H1 (cell line): Measurements from ENCODE around the gene SCYL2. TPM values are rescaled to one million over a fixed set of nuclear protein-coding genes. Genes with fewer than 3 reads are reported as not detected.

Source experiments
- CTCF ChIA-PET: fragments of 300-600 bp; sonication (Branson Sonifier 250); formaldehyde crosslinking; loops from one replicate; lab custom pipeline; 2021; ENCODE audit not compliant: partially characterized antibody; lab: Charles Lee
- POLR2A ChIA-PET: fragments of 300-600 bp; sonication (Branson Sonifier 250); formaldehyde crosslinking; loops from one replicate; lab custom pipeline; 2021; ENCODE audit warnings: inconsistent platforms; ENCODE audit not compliant: partially characterized antibody; lab: Charles Lee
- DNase-seq, 2 experiments: peaks; one replicate each; pipeline versions ENCODE4 v3.0.0 to v3.0.0-alpha.2; 2010 to 2022; ENCODE audit warnings: low spot score in 2 of 2, low read depth in 1 of 2, mixed read lengths in 1 of 2
- FAIRE-seq: peaks from 2 replicates; lab custom pipeline; 2011; peaks lifted over from hg19 to GRCh38; lab: Jason Lieb, UNC
- H2AFZ ChIP-seq: 2 replicates; pipeline ENCODE4 v1.8.1; 2012; ENCODE audit warnings: low read length, inconsistent platforms
- H2AK5ac ChIP-seq: 2 replicates; pipeline ENCODE4 v1.6.1; 2013; ENCODE audit warnings: low read depth, low read length
- H2BK120ac ChIP-seq: replicated peaks from 2 replicates; pipeline ENCODE3; 2013; ENCODE audit warnings: low read depth, low read length, inconsistent platforms
- H2BK12ac ChIP-seq: 2 replicates; pipeline ENCODE4 v1.6.1; 2013; ENCODE audit warnings: low read depth, low read length
- H2BK15ac ChIP-seq: 2 replicates; pipeline ENCODE4 v1.6.1; 2013; ENCODE audit warnings: low read length
- H2BK20ac ChIP-seq: 2 replicates; pipeline ENCODE4 v1.6.1; 2013; ENCODE audit warnings: low read length
- H2BK5ac ChIP-seq: 2 replicates; pipeline ENCODE4 v1.6.1; 2013; ENCODE audit warnings: low read depth, low read length
- H3K14ac ChIP-seq: 2 replicates; pipeline ENCODE4 v1.6.1; 2013; ENCODE audit warnings: inconsistent platforms; ENCODE audit not compliant: insufficient read length
- H3K18ac ChIP-seq: 2 replicates; pipeline ENCODE4 v1.6.1; 2013; ENCODE audit warnings: low read length; ENCODE audit errors: extremely low read depth
- H3K23ac ChIP-seq: 2 replicates; pipeline ENCODE4 v1.6.1; 2013; ENCODE audit warnings: inconsistent platforms; ENCODE audit not compliant: insufficient read length
- H3K23me2 ChIP-seq: 2 replicates; pipeline ENCODE4 v1.6.1; 2013; ENCODE audit warnings: low read depth, low read length
- H3K27ac ChIP-seq: 2 replicates; pipeline ENCODE4 v1.6.1; 2011; ENCODE audit warnings: low read depth, low read length, inconsistent platforms
- H3K27me3 ChIP-seq, 4 experiments: replicated peaks in 1 of 4; 1 replicate in 1 of 4; 2 replicates in 3 of 4; pipeline versions ENCODE4 v1.6.1 to v1.8.1; 2011 to 2013; ENCODE audit warnings: low read length in 3 of 4, mild to moderate bottlenecking in 3 of 4, inconsistent platforms in 2 of 4, mixed read lengths in 2 of 4, moderate library complexity in 1 of 4; ENCODE audit not compliant: control insufficient read depth in 3 of 4, insufficient read depth in 3 of 4; ENCODE audit errors: extremely low read depth in 1 of 4
- H3K36me3 ChIP-seq, 4 experiments: 2 replicates each; pipeline versions ENCODE4 v1.6.1 to v1.8.1; 2011 to 2013; ENCODE audit warnings: mild to moderate bottlenecking in 4 of 4, low read length in 3 of 4, moderate library complexity in 2 of 4, control low read depth in 1 of 4, inconsistent platforms in 1 of 4; ENCODE audit not compliant: insufficient read depth in 4 of 4, control insufficient read depth in 2 of 4
- H3K4ac ChIP-seq: replicated peaks from 2 replicates; pipeline ENCODE3; 2013; ENCODE audit warnings: low read length, low read depth, mixed read lengths, inconsistent platforms; ENCODE audit not compliant: insufficient read length
- H3K4me1 ChIP-seq, 4 experiments: replicated peaks in 1 of 4; 1 replicate in 1 of 4; 2 replicates in 3 of 4; pipeline versions ENCODE4 v1.6.1 to v1.8.1; 2011 to 2013; ENCODE audit warnings: low read length in 3 of 4, inconsistent platforms in 2 of 4, mixed read lengths in 1 of 4; ENCODE audit not compliant: insufficient read depth in 4 of 4, control insufficient read depth in 3 of 4
- H3K4me2 ChIP-seq, 2 experiments: 2 replicates each; pipeline versions ENCODE4 v1.6.1 to v1.8.1; 2011 to 2013; ENCODE audit warnings: low read depth in 2 of 2, low read length in 2 of 2, control low read depth in 1 of 2, inconsistent platforms in 1 of 2, mild to moderate bottlenecking in 1 of 2; ENCODE audit not compliant: insufficient read depth in 1 of 2
- H3K4me3 ChIP-seq, 4 experiments: fragments of 200-600, 300-600 bp in 1 of 4; sonication (generic), shearing (Covaris generic), sonication (Bioruptor Twin) in 1 of 4; 2 replicates each; pipeline versions ENCODE4 v1.5.1 to v1.8.1; 2011 to 2016; ENCODE audit warnings: low read length in 4 of 4, low read depth in 3 of 4, control low read depth in 2 of 4, inconsistent platforms in 2 of 4, mild to moderate bottlenecking in 2 of 4, mixed read lengths in 1 of 4, moderate library complexity in 1 of 4; ENCODE audit not compliant: insufficient read depth in 2 of 4; ENCODE audit errors: extremely low read depth in 1 of 4
- H3K56ac ChIP-seq: replicated peaks from 2 replicates; pipeline ENCODE3; 2013; ENCODE audit warnings: low read depth, mild to moderate bottlenecking, mixed read lengths, low read length, inconsistent platforms; ENCODE audit not compliant: insufficient read length
- H3K79me1 ChIP-seq: 2 replicates; pipeline ENCODE4 v1.6.1; 2013; ENCODE audit warnings: low read depth, low read length, control low read depth
- H3K79me2 ChIP-seq, 2 experiments: 2 replicates each; pipeline versions ENCODE4 v1.6.1 to v1.8.1; 2012 to 2013; ENCODE audit warnings: low read length in 2 of 2, mild to moderate bottlenecking in 2 of 2, inconsistent platforms in 1 of 2; ENCODE audit not compliant: insufficient read depth in 2 of 2, control insufficient read depth in 1 of 2
- H3K9ac ChIP-seq, 4 experiments: replicated peaks in 1 of 4; 1 replicate in 1 of 4; 2 replicates in 3 of 4; pipeline versions ENCODE4 v1.6.1 to v1.8.1; 2011 to 2013; ENCODE audit warnings: low read depth in 3 of 4, low read length in 3 of 4, control low read depth in 2 of 4, mild to moderate bottlenecking in 2 of 4, moderate library complexity in 2 of 4, inconsistent platforms in 1 of 4; ENCODE audit errors: extremely low read depth in 1 of 4
- H3K9me3 ChIP-seq, 2 experiments: 2 replicates each; pipeline versions ENCODE4 v1.6.1 to v1.8.1; 2012 to 2013; ENCODE audit warnings: mild to moderate bottlenecking in 2 of 2, moderate library complexity in 2 of 2, control low read depth in 1 of 2, inconsistent platforms in 1 of 2, low read depth in 1 of 2, low read length in 1 of 2, mixed read lengths in 1 of 2; ENCODE audit not compliant: insufficient read depth in 2 of 2
- H4K20me1 ChIP-seq, 2 experiments: replicated peaks in 1 of 2; 2 replicates each; pipeline versions ENCODE3 to v1.8.1; 2011 to 2013; ENCODE audit warnings: inconsistent platforms in 2 of 2, low read length in 2 of 2, mild to moderate bottlenecking in 1 of 2; ENCODE audit not compliant: insufficient read depth in 2 of 2, control insufficient read depth in 1 of 2
- H4K5ac ChIP-seq: 2 replicates; pipeline ENCODE4 v1.6.1; 2013; ENCODE audit warnings: low read length, low read depth, mixed read lengths, inconsistent platforms; ENCODE audit not compliant: insufficient read length
- H4K8ac ChIP-seq: 2 replicates; pipeline ENCODE4 v1.8.0; 2013; ENCODE audit warnings: mild to moderate bottlenecking, moderate library complexity, low read length, inconsistent platforms; ENCODE audit not compliant: insufficient read depth; ENCODE audit errors: extremely low read depth
- H4K91ac ChIP-seq: replicated peaks from 2 replicates; pipeline ENCODE3; 2013; ENCODE audit warnings: low read length, mixed read lengths, inconsistent platforms; ENCODE audit not compliant: insufficient read length
- JUND ChIP-seq: IDR thresholded peaks from 2 replicates; pipeline ENCODE4 v1.6.1; 2011; ENCODE audit warnings: mild to moderate bottlenecking, improper control_type of control experiment, low read length
- KDM1A ChIP-seq: fragments of 200-600, 300-600 bp; sonication (generic); IDR thresholded peaks from 2 replicates; pipeline ENCODE4 v1.7.1; 2016; ENCODE audit warnings: mild to moderate bottlenecking, low read length, borderline replicate concordance
- RBBP5 ChIP-seq: IDR thresholded peaks from 2 replicates; pipeline ENCODE4 v1.7.1; 2012; ENCODE audit warnings: low read depth, mild to moderate bottlenecking, inconsistent platforms, low read length, moderate library complexity, borderline replicate concordance
- polyA plus RNA-seq, 7 experiments: library from polyadenylated mRNA; depleted of rRNA in 3 of 7; stranded (reverse) in 5 of 7; unstranded in 2 of 7; fragments of >200 nt in 5 of 7; fragments of 200-250 nt in 2 of 7; gene quantifications; 1 replicate in 5 of 7; 2 replicates in 1 of 7; 4 replicates in 1 of 7; pipeline versions ENCODE4 v1.2.1 to v1.2.3, GENCODE V29; 2011 to 2013; ENCODE audit warnings: missing spikeins in 2 of 7, mixed read lengths in 2 of 7
- total RNA-seq: library from RNA; stranded (reverse); fragmentation: NEBNext Ultra II Directional; extraction: Animal tissue kit (Norgen Biotek cat#: 25700); gene quantifications from 2 replicates; pipeline ENCODE4 v1.2.1, GENCODE V29; 2021

Gene SCYL2
- total and polyA plus RNA-seq, 2 of the 8 experiments (the other 6 are each of a cell fraction or from before 2014, with no cell fraction given), result 8.9 to 48.7 TPM

DNA sequence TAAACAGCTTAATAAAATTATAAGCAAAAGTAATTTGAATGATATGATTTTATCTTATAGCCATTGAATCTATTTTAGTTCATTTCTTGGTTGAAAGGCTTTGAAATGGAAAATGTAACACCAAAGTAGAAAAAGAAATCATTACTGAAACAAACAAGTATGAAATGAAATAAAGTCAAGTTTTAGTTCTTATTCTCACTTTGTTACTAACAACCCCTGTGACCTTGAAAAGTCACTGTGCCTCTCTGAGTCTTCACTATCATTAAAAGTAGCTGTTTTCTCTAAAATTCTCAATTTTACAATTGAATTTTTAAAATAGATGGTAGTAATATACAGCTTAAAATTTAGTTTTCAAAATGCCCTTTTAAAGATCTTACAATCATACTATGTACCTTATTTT, 57.5 kb downstream of the SCYL2 start:
- CTCF ChIA-PET, result interaction anchor here (0.7 kb wide), 1 partner anchor 21 kb away, joined by 4 read pairs; no protein-coding TSS in a partner anchor
- no peak overlapping the region for H3K18ac ChIP-seq

More for the DNA sequence above, 57.5 kb downstream of the SCYL2 start:
- Histone ChIP-seq H2AFZ (no peak overlapping the region), H2BK15ac (no peak overlapping the region), H3K4me1 (peaks cover 0 to 4% (median 0%) of the 10 kb centered on the region in 4 experiments; a peak in 1 of 7 replicates), H4K5ac (no peak overlapping the region), H3K27ac (no peak overlapping the region), H3K14ac (no peak overlapping the region), H3K9ac (no peak overlapping the region), H3K79me2 (no peaks in the 10 kb centered on the region), H3K9me3 (no peaks in the 10 kb centered on the region), H3K79me1 (no peaks in the 10 kb centered on the region), H4K91ac (no peak overlapping the region), H3K56ac (no peak overlapping the region), H2AK5ac (no peak overlapping the region), H3K27me3 (no peaks in the 10 kb centered on the region), H3K4me2 (no peak overlapping the region), H3K23me2 (no peaks in the 10 kb centered on the region), H3K4me3 (no peak overlapping the region), H2BK12ac (no peak overlapping the region), H3K36me3 (peaks cover 0 to 26% (median 6%) of the 10 kb centered on the region in 4 experiments; a peak in 3 of 8 replicates), H2BK120ac (no peak overlapping the region), H3K23ac (no peak overlapping the region), H4K20me1 (no peaks in the 10 kb centered on the region), H4K8ac (no peak overlapping the region), H3K4ac (no peak overlapping the region), H2BK20ac (no peak overlapping the region), H2BK5ac (no peak overlapping the region)
- no peak for DNase-seq
- POLR2A ChIA-PET, result no interaction called here
- no peak for TF ChIP-seq RBBP5
- TF ChIP-seq JUND, result no peak
- no peak for TF ChIP-seq KDM1A
- no peak for FAIRE-seq
